Ovary (tissue), 3 donors: ENCODE results near the gene LMO3.

Experiments used
- CTCF ChIP-seq, 3 donors: fragments of 450-650 bp in 2 of 3; fragments of 200-600 bp in 1 of 3; IDR thresholded peaks; one replicate each; pipeline versions ENCODE4 v1.5.1 to v1.8.0; 2016 to 2022; ENCODE audit warnings: antibody characterized with exemption in 3 of 3, mild to moderate bottlenecking in 1 of 3
- POLR2A ChIP-seq: fragments of 450-650 bp; IDR thresholded peaks from one replicate; pipeline ENCODE4 v1.6.1; 2017; ENCODE audit warnings: antibody characterized with exemption, mild to moderate bottlenecking, moderate library complexity
- donor health status: DM: no; HTN: no; CAD: no.

DNA sequence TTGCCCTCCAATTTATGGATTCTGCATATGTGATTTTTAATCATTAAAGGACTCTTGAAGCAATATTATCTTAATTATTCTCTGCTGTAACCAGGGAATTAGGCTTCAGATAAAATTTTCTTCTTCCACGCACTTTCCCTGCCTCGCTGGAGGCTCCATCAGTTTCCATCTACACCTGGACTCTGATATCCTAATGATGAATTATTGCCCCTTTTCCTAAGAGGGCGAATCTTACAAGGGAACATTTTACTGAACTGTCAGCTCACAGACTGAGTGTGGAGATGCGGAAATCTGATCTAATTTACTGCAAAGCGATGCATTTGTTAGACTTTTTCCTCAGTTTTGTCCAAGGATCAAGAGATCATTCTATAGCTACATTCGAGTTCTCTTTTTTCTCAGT lies 43.0 kb downstream of the LMO3 start:
- TF ChIP-seq POLR2A: no peak
- TF ChIP-seq CTCF (IDR thresholded peaks at IDR 0.05): no peak
